Measurements from ENCODE around the gene COTL1.
"Not testable (repeated sequence)": the region's sequence is repeated elsewhere in the genome, so short reads cannot be mapped to it uniquely, and the experiment has no call there.

Gene COTL1

GRCh38 chr16:84558850-84559249 is 59.0 kb downstream of the COTL1 start:
- H3K9ac ChIP-seq (ENCODE audit: low read length); H3K27me3 ChIP-seq (ENCODE audit: control insufficient read depth, insufficient read depth, low read length); H3K27ac ChIP-seq (ENCODE audit: low read depth, low read length); H3K4me1 ChIP-seq (ENCODE audit: control insufficient read depth, insufficient read depth, low read length); H3K36me3 ChIP-seq (ENCODE audit: control insufficient read depth, insufficient read depth, low read length); H3K4me3 ChIP-seq (ENCODE audit: low read length): not testable (repeated sequence)

- H3K4me1 ChIP-seq (ENCODE audit: control insufficient read depth, insufficient read depth, low read length) = no peaks in the 10 kb centered on the region
These were observed 60.4 kb downstream of the COTL1 start for GRCh38 chr16:84557504-84557903.

GRCh38 chr16:84557059-84557458 is 60.8 kb downstream of the COTL1 start:
- Histone ChIP-seq H3K9ac (ENCODE audit: low read length) (no peak overlapping the region), H3K4me1 (ENCODE audit: control insufficient read depth, insufficient read depth, low read length) (no peaks in the 10 kb centered on the region), H3K27ac (ENCODE audit: low read depth, low read length) (no peak overlapping the region), H3K36me3 (ENCODE audit: control insufficient read depth, insufficient read depth, low read length) (no peaks in the 10 kb centered on the region), H3K27me3 (ENCODE audit: control insufficient read depth, insufficient read depth, low read length) (no peaks in the 10 kb centered on the region), H3K4me3 (ENCODE audit: low read length) (no peak overlapping the region)

More at GRCh38 chr16:84557504-84557903, 60.4 kb downstream of the COTL1 start:
- Histone ChIP-seq H3K4me3 (ENCODE audit: low read length) (no peak overlapping the region), H3K27me3 (ENCODE audit: control insufficient read depth, insufficient read depth, low read length) (no peaks in the 10 kb centered on the region), H3K27ac (ENCODE audit: low read depth, low read length) (no peak overlapping the region), H3K9ac (ENCODE audit: low read length) (no peak overlapping the region), H3K36me3 (ENCODE audit: control insufficient read depth, insufficient read depth, low read length) (no peaks in the 10 kb centered on the region)

GRCh38 chr16:84555418-84556196 is 62.3 kb downstream of the COTL1 start:
- no peak overlapping the region for H3K27ac ChIP-seq (ENCODE audit: low read depth, low read length)
- H3K4me1 ChIP-seq (ENCODE audit: control insufficient read depth, insufficient read depth, low read length) = no peaks in the 10 kb centered on the region
- no peaks in the 10 kb centered on the region for H3K36me3 ChIP-seq (ENCODE audit: control insufficient read depth, insufficient read depth, low read length)
- no peaks in the 10 kb centered on the region for H3K27me3 ChIP-seq (ENCODE audit: control insufficient read depth, insufficient read depth, low read length)
- H3K9ac ChIP-seq (ENCODE audit: low read length) = no peak overlapping the region
- no peak overlapping the region for H3K4me3 ChIP-seq (ENCODE audit: low read length)

GRCh38 chr16:84554627-84555328 is 63.1 kb downstream of the COTL1 start:
- no peak overlapping the region for H3K4me3 ChIP-seq (ENCODE audit: low read length)
- H3K27me3 ChIP-seq (ENCODE audit: control insufficient read depth, insufficient read depth, low read length) = no peaks in the 10 kb centered on the region
- no peak overlapping the region for H3K9ac ChIP-seq (ENCODE audit: low read length)
- H3K4me1 ChIP-seq (ENCODE audit: control insufficient read depth, insufficient read depth, low read length) = no peaks in the 10 kb centered on the region
- H3K27ac ChIP-seq (ENCODE audit: low read depth, low read length) = no peak overlapping the region
- no peaks in the 10 kb centered on the region for H3K36me3 ChIP-seq (ENCODE audit: control insufficient read depth, insufficient read depth, low read length)

GRCh38 chr16:84553873-84554399 is 63.9 kb downstream of the COTL1 start:
- no peaks in the 10 kb centered on the region for H3K27me3 ChIP-seq (ENCODE audit: control insufficient read depth, insufficient read depth, low read length)
- peak overlapping the region; percentile 12 for H3K4me3 ChIP-seq (ENCODE audit: low read length)
- no peak overlapping the region for H3K27ac ChIP-seq (ENCODE audit: low read depth, low read length)
- no peaks in the 10 kb centered on the region for H3K36me3 ChIP-seq (ENCODE audit: control insufficient read depth, insufficient read depth, low read length)
- no peaks in the 10 kb centered on the region for H3K4me1 ChIP-seq (ENCODE audit: control insufficient read depth, insufficient read depth, low read length)
- H3K9ac ChIP-seq (ENCODE audit: low read length) = no peak overlapping the region

- Histone ChIP-seq H3K27me3 (ENCODE audit: control insufficient read depth, insufficient read depth, low read length) (no peaks in the 10 kb centered on the region), H3K4me3 (ENCODE audit: low read length) (no peak overlapping the region), H3K9ac (ENCODE audit: low read length) (no peak overlapping the region), H3K27ac (ENCODE audit: low read depth, low read length) (no peak overlapping the region), H3K4me1 (ENCODE audit: control insufficient read depth, insufficient read depth, low read length) (no peaks in the 10 kb centered on the region), H3K36me3 (ENCODE audit: control insufficient read depth, insufficient read depth, low read length) (no peaks in the 10 kb centered on the region)
These were observed 65.7 kb downstream of the COTL1 start for GRCh38 chr16:84552135-84552534.

- Histone ChIP-seq H3K4me3 (ENCODE audit: low read length) (no peak overlapping the region), H3K36me3 (ENCODE audit: control insufficient read depth, insufficient read depth, low read length) (no peaks in the 10 kb centered on the region), H3K27ac (ENCODE audit: low read depth, low read length) (no peak overlapping the region), H3K4me1 (ENCODE audit: control insufficient read depth, insufficient read depth, low read length) (no peaks in the 10 kb centered on the region), H3K27me3 (ENCODE audit: control insufficient read depth, insufficient read depth, low read length) (no peaks in the 10 kb centered on the region), H3K9ac (ENCODE audit: low read length) (no peak overlapping the region)
These were observed 67.8 kb downstream of the COTL1 start for GRCh38 chr16:84550096-84550495.

GRCh38 chr16:84548971-84549844 is 68.7 kb downstream of the COTL1 start:
- H3K4me1 ChIP-seq (ENCODE audit: control insufficient read depth, insufficient read depth, low read length) = no peaks in the 10 kb centered on the region
- H3K36me3 ChIP-seq (ENCODE audit: control insufficient read depth, insufficient read depth, low read length) = no peaks in the 10 kb centered on the region
- H3K4me3 ChIP-seq (ENCODE audit: low read length) = no peak overlapping the region
- H3K27ac ChIP-seq (ENCODE audit: low read depth, low read length) = no peak overlapping the region
- H3K9ac ChIP-seq (ENCODE audit: low read length) = no peak overlapping the region
- H3K27me3 ChIP-seq (ENCODE audit: control insufficient read depth, insufficient read depth, low read length) = no peaks in the 10 kb centered on the region

GRCh38 chr16:84548508-84548907 is 69.4 kb downstream of the COTL1 start:
- Histone ChIP-seq H3K27me3 (ENCODE audit: control insufficient read depth, insufficient read depth, low read length) (no peaks in the 10 kb centered on the region), H3K36me3 (ENCODE audit: control insufficient read depth, insufficient read depth, low read length) (no peaks in the 10 kb centered on the region), H3K9ac (ENCODE audit: low read length) (no peak overlapping the region), H3K4me3 (ENCODE audit: low read length) (no peak overlapping the region), H3K27ac (ENCODE audit: low read depth, low read length) (no peak overlapping the region), H3K4me1 (ENCODE audit: control insufficient read depth, insufficient read depth, low read length) (no peaks in the 10 kb centered on the region)

GRCh38 chr16:84547546-84548061 is 70.3 kb downstream of the COTL1 start:
- Histone ChIP-seq H3K4me1 (ENCODE audit: control insufficient read depth, insufficient read depth, low read length) (no peaks in the 10 kb centered on the region), H3K36me3 (ENCODE audit: control insufficient read depth, insufficient read depth, low read length) (no peaks in the 10 kb centered on the region), H3K4me3 (ENCODE audit: low read length) (no peak overlapping the region), H3K27me3 (ENCODE audit: control insufficient read depth, insufficient read depth, low read length) (no peaks in the 10 kb centered on the region), H3K9ac (ENCODE audit: low read length) (no peak overlapping the region), H3K27ac (ENCODE audit: low read depth, low read length) (no peak overlapping the region)

Data from rectal smooth muscle tissue (tissue), 1 donor.